ENCODE measurements around the gene DR1.
"Not testable (repeated sequence)": the region's sequence is repeated elsewhere in the genome, so short reads cannot be mapped to it uniquely, and the experiment has no call there.

DR1 gene

GRCh38 chr1:93340090-93340489 is 5.6 kb upstream of the DR1 start:
- DNase-seq (ENCODE audit: low read depth), result no peak

DNA sequence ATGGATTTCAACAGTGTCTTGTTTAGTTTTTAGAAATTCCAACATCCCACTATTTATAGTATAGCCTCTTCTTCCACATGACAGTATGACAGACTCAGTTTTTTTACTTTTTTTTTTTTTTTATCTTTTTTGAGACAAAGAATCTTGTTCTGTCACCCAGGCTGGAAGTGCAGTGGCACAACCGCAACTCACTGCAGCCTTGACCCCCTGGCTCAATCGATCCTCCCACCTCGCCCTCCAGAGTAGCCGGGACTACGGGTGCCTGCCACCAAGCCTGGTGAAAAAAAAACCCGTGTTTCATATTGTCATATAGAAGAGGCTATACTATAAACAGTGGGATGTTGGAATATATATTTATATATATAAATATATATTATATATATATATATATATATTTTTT is 1.2 kb upstream of the DR1 start:
- DNase-seq (ENCODE audit: low read depth), result no peak

DNA sequence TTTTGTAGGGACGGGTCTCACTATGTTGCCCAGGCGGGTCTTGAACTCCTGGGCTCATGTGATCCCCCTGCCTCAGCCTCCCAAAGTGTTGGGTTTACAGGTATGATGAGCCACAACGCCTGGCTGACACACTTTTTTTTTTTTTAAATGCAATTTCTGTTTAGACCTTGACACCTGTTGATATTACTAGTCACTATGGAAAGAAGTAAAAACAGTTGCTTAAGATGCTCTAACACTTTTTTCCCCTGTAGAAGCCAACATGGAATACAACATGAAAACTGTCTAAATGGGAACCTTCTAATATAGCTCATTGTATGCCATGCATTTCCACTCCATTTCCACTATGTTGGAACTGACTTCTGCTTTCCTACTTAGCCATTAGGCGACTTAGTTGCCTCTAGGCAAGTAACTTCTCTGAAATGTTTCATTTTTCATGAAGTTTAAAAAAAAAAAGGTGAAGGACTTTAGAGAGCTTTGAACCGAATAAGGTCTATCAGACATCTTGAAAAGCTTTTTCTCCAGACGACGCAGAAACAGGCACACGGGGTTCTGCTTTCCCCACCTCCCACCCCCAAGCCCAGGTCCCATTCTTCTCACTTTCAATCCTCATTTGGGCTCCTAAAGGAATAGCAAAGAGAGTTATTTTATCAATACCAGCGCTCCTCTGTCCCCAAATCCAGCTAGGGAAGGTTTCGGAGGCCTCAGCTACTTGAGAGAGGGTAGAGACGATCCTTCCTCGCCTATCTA is 648 bp upstream of the DR1 start:
- DNase-seq (ENCODE audit: low read depth), result no peak

- no peak for DNase-seq (ENCODE audit: low read depth)
Measured at GRCh38 chr1:93346421-93346993, 800 bp downstream of the DR1 start.

GRCh38 chr1:93347334-93347899 is 1.7 kb downstream of the DR1 start:
- DNase-seq (ENCODE audit: low read depth), result no peak

DNA sequence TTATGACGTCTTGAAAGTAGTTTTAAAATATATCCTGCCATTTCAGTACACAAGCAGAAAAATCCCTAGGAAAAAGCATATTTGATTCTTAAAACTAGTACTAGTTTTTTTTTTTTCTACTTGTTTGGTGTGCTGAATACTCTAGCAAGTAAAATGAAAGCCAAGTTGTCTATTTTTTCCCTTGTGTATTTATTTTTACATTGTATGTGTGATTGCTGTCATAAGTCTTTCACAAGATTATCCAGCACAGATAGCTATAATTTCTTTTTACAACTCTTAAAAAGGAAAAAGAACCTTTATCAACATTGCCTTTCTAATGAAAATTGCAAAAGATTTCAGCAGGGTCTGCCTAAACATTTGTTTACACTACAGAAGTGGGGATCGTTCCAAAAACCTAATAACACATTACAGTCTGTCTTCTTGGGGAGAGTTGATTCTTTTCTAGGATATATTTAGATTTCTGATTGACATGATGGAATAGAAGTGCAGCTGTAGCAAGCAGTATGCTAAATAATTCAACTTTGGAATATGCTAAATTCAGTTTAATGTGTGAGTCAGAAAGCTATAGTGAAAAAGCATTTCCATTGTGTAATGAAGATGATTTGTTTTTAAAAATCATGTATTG is 2.5 kb downstream of the DR1 start:
- no peak for DNase-seq (ENCODE audit: low read depth)

DNA sequence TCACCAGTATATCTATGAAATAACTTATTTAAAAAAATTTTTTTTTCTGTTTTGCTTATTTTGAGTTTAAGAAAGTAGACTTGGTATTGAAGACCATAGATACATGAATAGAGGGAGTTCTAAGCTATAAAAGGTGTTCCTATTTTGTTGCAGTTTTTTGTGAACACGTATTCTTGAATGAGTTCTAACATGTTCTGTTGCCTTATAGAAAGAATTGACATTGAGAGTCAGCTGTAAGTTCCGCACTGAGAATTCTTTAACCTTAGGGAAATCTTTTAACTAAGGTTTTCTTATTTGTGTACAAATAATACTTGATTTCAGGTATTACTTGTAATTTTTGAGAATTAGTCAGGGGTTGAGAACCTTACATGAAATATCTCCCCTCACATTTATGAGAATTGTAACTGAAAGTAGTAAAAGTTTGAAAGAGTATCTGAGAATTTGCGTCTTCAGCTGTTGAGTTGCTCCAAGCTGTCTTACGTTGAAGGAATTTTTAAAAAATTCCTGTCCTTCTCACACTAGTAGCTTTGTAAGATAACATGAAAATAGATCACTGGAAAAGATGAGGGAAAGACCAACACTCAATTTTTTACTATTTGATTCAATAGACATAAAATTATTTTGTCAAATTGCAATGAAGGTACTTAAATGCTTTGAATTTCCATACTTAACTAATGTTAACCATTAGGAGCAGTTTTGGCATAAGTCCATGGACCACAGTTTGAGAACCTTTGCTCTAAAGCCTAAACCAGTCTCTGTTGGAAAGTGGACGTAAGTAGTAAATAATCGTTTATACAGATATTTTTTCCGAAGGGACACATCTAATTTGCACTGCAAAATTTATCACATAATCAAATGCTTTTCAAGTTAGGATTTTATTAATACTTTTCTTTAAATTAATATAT is 3.8 kb downstream of the DR1 start:
- no peak for DNase-seq (ENCODE audit: low read depth)

DNA sequence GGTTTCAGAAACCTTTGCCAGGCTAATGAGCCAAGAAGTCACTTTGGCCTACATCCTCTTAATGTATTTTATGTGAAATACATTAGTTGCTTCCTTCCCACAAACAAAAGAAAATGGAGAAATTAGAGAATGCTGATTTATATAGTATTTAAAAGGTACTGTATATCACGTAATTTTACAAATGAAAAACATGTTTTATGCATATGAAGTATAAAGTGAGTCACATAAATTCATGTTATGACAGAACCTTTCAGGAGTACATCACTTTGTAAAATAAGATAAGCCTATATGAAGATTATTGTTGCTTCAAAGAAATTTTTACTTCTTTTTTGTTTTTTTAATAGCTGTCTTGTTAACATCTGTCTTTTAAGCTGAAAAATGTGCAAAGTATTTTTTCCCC is 4.6 kb downstream of the DR1 start:
- no peak for DNase-seq (ENCODE audit: low read depth)

GRCh38 chr1:93350875-93351274 is 5.2 kb downstream of the DR1 start:
- no peak for DNase-seq (ENCODE audit: low read depth)

DNA sequence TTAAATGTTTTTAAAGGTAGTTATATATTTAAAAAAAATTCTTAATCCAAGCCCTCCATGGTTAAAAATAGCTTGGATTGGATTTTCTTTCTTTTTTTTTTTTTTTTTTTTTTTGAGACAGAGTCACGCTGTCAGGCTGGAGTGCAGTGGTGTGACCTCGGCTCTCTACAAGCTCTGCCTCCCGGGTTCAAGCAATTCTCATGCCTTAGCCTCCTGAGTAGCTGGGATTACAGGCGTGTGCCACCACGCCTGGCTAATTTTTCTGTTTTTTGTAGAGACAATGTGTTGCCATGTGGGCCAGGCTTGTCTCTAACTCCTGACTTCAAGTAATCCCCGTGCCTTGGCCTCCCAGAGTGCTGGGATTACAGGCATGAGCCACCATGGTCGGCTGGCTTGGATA is 5.6 kb downstream of the DR1 start:
- not testable (repeated sequence) for DNase-seq (ENCODE audit: low read depth)

DNA sequence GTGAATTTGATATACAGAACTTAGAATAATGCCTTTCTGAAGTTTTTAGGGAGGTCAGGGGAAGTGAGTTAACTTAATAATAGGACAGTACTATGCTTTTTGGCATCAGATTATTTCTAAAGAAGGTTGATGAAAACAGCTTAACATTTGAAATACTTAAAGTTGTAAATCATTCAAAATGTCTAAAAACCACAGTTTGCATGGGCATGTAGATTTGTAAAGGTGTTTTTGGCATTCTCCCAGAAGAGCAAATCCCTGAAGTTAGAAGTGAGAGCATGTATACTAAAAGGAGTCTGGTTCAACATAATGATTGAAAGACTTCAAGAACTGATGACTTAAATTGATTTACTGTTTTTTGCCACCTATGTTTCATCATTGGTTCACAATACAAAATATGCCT is 6.7 kb downstream of the DR1 start:
- DNase-seq (ENCODE audit: low read depth), result no peak

- no peak for DNase-seq (ENCODE audit: low read depth)
Measured at GRCh38 chr1:93353286-93353685, 7.6 kb downstream of the DR1 start.

DNA sequence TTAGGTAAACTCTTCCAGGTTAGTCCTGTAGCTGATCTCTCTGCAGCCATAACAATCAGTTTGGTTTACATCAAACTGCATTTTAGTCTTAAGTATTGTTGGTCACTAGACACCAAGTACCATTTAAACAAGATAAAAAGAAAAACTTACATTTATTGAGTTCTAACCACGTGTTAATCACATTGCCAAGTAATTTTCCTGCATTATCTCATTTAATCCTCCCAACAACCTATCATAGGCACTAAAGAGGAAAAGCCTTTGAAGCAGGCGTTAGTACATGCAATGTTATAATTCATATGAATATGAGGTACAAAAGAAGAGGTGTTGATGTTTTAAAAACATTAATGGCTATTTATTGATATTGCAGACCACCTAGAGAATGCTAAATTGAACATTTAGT is 9.0 kb downstream of the DR1 start:
- no peak for DNase-seq (ENCODE audit: low read depth)

GRCh38 chr1:93357242-93357641 is 11.5 kb downstream of the DR1 start:
- DNase-seq (ENCODE audit: low read depth), result no peak

DNA sequence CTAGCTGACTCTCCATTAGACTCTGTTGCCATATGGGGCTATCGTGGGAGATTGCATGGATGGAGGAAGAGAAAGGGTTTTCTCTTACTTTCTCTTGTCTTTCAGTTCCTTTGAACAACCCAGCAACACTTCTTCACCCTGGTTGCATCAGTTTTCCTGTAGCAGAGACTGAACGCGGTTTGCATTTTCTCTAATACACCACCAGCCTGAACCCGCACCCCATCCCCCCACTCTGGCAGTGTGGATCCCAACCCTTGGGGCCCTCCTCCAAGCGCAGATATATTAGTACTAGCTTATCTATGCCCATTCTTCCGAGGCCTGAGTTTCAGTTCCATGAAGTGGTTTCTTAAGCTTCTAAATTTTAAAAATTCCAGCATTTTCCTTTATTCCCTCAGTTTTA is 12.6 kb downstream of the DR1 start:
- no peak for DNase-seq (ENCODE audit: low read depth)

- DNase-seq (ENCODE audit: low read depth), result no peak
Measured at GRCh38 chr1:93360111-93360510, 14.4 kb downstream of the DR1 start.

DNA sequence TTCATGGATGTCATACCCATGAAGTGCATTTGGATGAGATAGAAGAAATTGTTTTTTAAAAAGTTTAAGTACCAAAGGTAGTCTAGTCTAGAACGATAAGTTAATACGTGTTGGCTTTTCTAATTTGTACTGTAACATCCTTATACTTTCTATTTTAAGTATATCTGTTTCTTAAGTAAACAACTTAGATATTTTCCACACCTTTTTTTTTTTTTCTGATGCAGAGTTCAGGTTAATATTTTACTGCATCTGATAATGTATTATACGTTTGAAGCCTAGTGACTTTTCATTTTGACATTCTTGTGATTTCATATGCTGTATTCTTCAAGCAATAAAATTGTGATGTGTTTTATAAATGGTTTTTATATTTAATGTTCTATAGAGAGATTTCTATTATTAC is 16.5 kb downstream of the DR1 start:
- DNase-seq (ENCODE audit: low read depth), result no peak

GRCh38 chr1:93365813-93366212 is 20.1 kb downstream of the DR1 start:
- no peak for DNase-seq (ENCODE audit: low read depth)

GRCh38 chr1:93369734-93370133 is 24.0 kb downstream of the DR1 start:
- DNase-seq (ENCODE audit: low read depth), result no peak

GRCh38 chr1:93374334-93375106 is 28.8 kb downstream of the DR1 start:
- DNase-seq (ENCODE audit: low read depth), result no peak

GRCh38 chr1:93384656-93385055 is 38.9 kb downstream of the DR1 start:
- DNase-seq (ENCODE audit: low read depth), result no peak

GRCh38 chr1:93386268-93386667 is 40.6 kb downstream of the DR1 start:
- not testable (repeated sequence) for DNase-seq (ENCODE audit: low read depth)
